ENCODE results near the gene SLC7A11. TPM values are rescaled to one million over a fixed set of nuclear protein-coding genes. Genes with fewer than 3 reads are reported as not detected.

SLC7A11 gene
- total and polyA plus RNA-seq, 10 of the 15 experiments (the other 5 are each of a cell fraction or from before 2014, with no cell fraction given) = 1.6 to 9.8 (median 3.5) TPM

GRCh38 chr4:138275963-138276621 is 33.9 kb upstream of the SLC7A11 start (continued):
- TF ChIP-seq RBBP5 (conservative IDR thresholded peaks at IDR 0.05) (no peak), JUND (IDR thresholded peaks at IDR 0.05; ENCODE audit: low read depth, low read length) (no peak), ZNF207 (IDR thresholded peaks at IDR 0.05; ENCODE audit: borderline replicate concordance) (no peak), ZNF384 (IDR thresholded peaks at IDR 0.05; ENCODE audit: borderline replicate concordance, low read depth, low read length) (no peak), POLR2A (IDR thresholded peaks at IDR 0.05; ENCODE audit: low read depth, low read length) (no peak), EZH2 (IDR thresholded peaks at IDR 0.05; ENCODE audit: borderline replicate concordance, control insufficient read depth, low read depth, low read length) (no peak), HSF1 (IDR thresholded peaks at IDR 0.05; ENCODE audit: low read depth, low read length) (no peak), ELK1 (IDR thresholded peaks at IDR 0.05; ENCODE audit: low read depth, low read length) (no peak)

GRCh38 chr4:138275216-138275615 is 33.1 kb upstream of the SLC7A11 start:
- Histone ChIP-seq H3K27ac (ENCODE audit: control insufficient read depth, insufficient read depth) (no peak overlapping the region), H3K4me2 (ENCODE audit: control insufficient read depth, insufficient read depth) (no peak overlapping the region), H3K4me3 (no peak overlapping the region), H2AFZ (ENCODE audit: control insufficient read depth, low read depth, low read length) (no peak overlapping the region), H3K79me2 (ENCODE audit: control insufficient read depth, insufficient read depth, low read length) (no peaks in the 10 kb centered on the region), H3K9ac (ENCODE audit: control insufficient read depth, insufficient read depth, low read length) (no peak overlapping the region), H4K20me1 (ENCODE audit: control insufficient read depth, insufficient read depth) (no peaks in the 10 kb centered on the region), H3K36me3 (ENCODE audit: control insufficient read depth in 2 of 2, insufficient read depth in 2 of 2, low read length in 1 of 2) (no peaks in the 10 kb centered on the region), H3K27me3 (replicated peaks in 1 of 2; ENCODE audit: control insufficient read depth in 2 of 2, insufficient read depth in 2 of 2, low read length in 1 of 2) (no peaks in the 10 kb centered on the region), H3K4me1 (ENCODE audit: control insufficient read depth, insufficient read depth, low read length) (no peaks in the 10 kb centered on the region), H3K9me3 (replicated peaks; ENCODE audit: control insufficient read depth, insufficient read depth, low read length) (no peaks in the 10 kb centered on the region)
- intact Hi-C loops (cut with micrococcal nuclease; ENCODE audit: unreplicated experiment) (no loop called here), in situ Hi-C loops (cut with MboI) (no loop called here)
- RAD21 ChIA-PET (ENCODE audit: unreplicated experiment) = no interaction called here
- POLR2A ChIA-PET = no interaction called here
- no peak for DNase-seq (ENCODE audit: low read depth, low spot score)
- CTCF ChIA-PET = no interaction called here
- no TSS peak for BruUV-seq (replicated peaks)
- SMC1A ChIA-PET (ENCODE audit: uncharacterized antibody, unreplicated experiment) = no interaction called here
- no peak for ATAC-seq
- WGBS (ENCODE audit: insufficient coverage, insufficient replicate concordance, low lambda C conversion rate, missing lambda C conversion rate) = 61% methylated on average over 1 of the region's 1 CpG
- FAIRE-seq = no peak
- TF ChIP-seq CTCF (IDR thresholded peaks at IDR 0.05 in 2 of 3, conservative IDR thresholded peaks at IDR 0.05 in 1 of 3; ENCODE audit: control insufficient read depth in 2 of 3, extremely low read depth in 1 of 3, insufficient read depth in 1 of 3, low read depth in 3 of 3, low read length in 3 of 3) (no peak), RUNX3 (IDR thresholded peaks at IDR 0.05; ENCODE audit: low read length) (no peak), MTA3 (IDR thresholded peaks at IDR 0.05; ENCODE audit: borderline replicate concordance, low read length) (no peak), ZNF592 (IDR thresholded peaks at IDR 0.05) (no peak), ZNF217 (IDR thresholded peaks at IDR 0.05) (no peak)
